ENCODE measurements around the gene RBFOX2. TPM values are rescaled to one million over a fixed set of nuclear protein-coding genes. Genes with fewer than 3 reads are reported as not detected.

Gene RBFOX2
- total and polyA plus RNA-seq, 2 donors (not counting 3 experiments of a cell fraction or from before 2014, with no cell fraction given) = 125 to 142 TPM

DNA sequence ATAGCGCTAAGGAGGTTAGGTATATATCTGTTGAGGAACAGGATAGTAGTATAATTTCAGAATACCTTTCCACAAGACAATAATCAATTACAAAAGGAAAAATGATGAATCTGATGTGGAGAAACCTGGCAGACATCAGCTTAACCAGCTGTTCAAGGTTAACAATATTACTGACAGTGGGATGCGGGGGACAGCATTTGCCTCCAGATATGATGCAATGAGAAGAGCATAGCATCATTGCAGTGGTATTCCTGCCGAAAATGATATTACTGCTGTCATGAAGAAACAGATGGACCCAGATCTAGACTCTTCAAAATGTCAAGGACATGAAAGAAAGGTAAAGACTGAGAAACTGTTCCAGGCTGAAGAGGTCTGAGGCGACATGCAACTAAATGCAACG is 49.7 kb downstream of the RBFOX2 start:
- Histone ChIP-seq H3K9ac (replicated peaks; ENCODE audit: extremely low read depth, insufficient read depth, low read length) (no peak overlapping the region), H3K4me3 (replicated peaks in 1 of 3; ENCODE audit: insufficient read depth in 1 of 3, low read depth in 1 of 3, low read length in 3 of 3) (no peak overlapping the region), H3K36me3 (ENCODE audit: control insufficient read depth in 2 of 2, extremely low read depth in 1 of 2, insufficient read depth in 2 of 2, low read length in 2 of 2) (no peaks in the 10 kb centered on the region), H3K9me1 (replicated peaks; ENCODE audit: control insufficient read depth, extremely low read depth, insufficient read depth, low read length) (no peaks in the 10 kb centered on the region), H3K27ac (ENCODE audit: insufficient read depth, low read depth, low read length) (no peak overlapping the region), H3K27me3 (ENCODE audit: control insufficient read depth in 2 of 2, insufficient read depth in 2 of 2, low read length in 2 of 2) (no peaks in the 10 kb centered on the region), H3K79me2 (ENCODE audit: control insufficient read depth, insufficient read depth, low read length) (peaks cover 51% of the 10 kb centered on the region), H4K20me1 (replicated peaks; ENCODE audit: control insufficient read depth, extremely low read depth, insufficient read depth, low read length) (no peaks in the 10 kb centered on the region), H3K4me1 (ENCODE audit: control insufficient read depth, extremely low read depth, insufficient read depth, low read length) (peaks cover 4% of the 10 kb centered on the region), H2AFZ (ENCODE audit: low read depth, low read length) (no peak overlapping the region), H3K4me2 (ENCODE audit: insufficient read depth, low read length) (no peak overlapping the region), H3K9me3 (replicated peaks; ENCODE audit: control insufficient read depth, insufficient read depth, low read length) (no peaks in the 10 kb centered on the region)
- dilution Hi-C loops (cut with MboI; ENCODE audit: extremely low pct_ligation_motif_present, low sequenced_read_pairs) = no loop called here
- intact Hi-C loops (cut with micrococcal nuclease) = no loop called here
- CTCF ChIA-PET = interaction anchor here (1.2 kb wide), 1 partner anchor 9 kb away, joined by 3 read pairs; no protein-coding TSS in a partner anchor
- BruUV-seq (replicated peaks) = no TSS peak
- FAIRE-seq (no peak), DNase-seq (ENCODE audit: low read depth, low spot score) (no peak)
- POLR2A ChIA-PET = no interaction called here
- TF ChIP-seq EZH2 (IDR thresholded peaks at IDR 0.05; ENCODE audit: borderline replicate concordance, low read depth, low read length, severe bottlenecking) (no peak), POLR2A (IDR thresholded peaks at IDR 0.05; ENCODE audit: low read depth, low read length) (no peak), JUN (IDR thresholded peaks at IDR 0.05; ENCODE audit: borderline replicate concordance, insufficient read depth, insufficient read length, low read depth) (no peak), GATA2 (IDR thresholded peaks at IDR 0.05; ENCODE audit: insufficient read depth, insufficient read length, low read depth, low read length) (no peak), FOS (IDR thresholded peaks at IDR 0.05; ENCODE audit: borderline replicate concordance, insufficient read depth, low read length) (no peak), POLR2AphosphoS5 (IDR thresholded peaks at IDR 0.05; ENCODE audit: insufficient read depth, low read depth, low read length) (no peak), MYC (IDR thresholded peaks at IDR 0.05; ENCODE audit: low read depth, low read length) (no peak)
- TF ChIP-seq, protein P1, sequence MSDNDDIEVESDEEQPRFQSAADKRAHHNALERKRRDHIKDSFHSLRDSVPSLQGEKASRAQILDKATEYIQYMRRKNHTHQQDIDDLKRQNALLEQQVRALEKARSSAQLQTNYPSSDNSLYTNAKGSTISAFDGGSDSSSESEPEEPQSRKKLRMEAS (IDR thresholded peaks at IDR 0.05; ENCODE audit: insufficient read depth, insufficient read length) = no peak
- TF ChIP-seq, protein P2, sequence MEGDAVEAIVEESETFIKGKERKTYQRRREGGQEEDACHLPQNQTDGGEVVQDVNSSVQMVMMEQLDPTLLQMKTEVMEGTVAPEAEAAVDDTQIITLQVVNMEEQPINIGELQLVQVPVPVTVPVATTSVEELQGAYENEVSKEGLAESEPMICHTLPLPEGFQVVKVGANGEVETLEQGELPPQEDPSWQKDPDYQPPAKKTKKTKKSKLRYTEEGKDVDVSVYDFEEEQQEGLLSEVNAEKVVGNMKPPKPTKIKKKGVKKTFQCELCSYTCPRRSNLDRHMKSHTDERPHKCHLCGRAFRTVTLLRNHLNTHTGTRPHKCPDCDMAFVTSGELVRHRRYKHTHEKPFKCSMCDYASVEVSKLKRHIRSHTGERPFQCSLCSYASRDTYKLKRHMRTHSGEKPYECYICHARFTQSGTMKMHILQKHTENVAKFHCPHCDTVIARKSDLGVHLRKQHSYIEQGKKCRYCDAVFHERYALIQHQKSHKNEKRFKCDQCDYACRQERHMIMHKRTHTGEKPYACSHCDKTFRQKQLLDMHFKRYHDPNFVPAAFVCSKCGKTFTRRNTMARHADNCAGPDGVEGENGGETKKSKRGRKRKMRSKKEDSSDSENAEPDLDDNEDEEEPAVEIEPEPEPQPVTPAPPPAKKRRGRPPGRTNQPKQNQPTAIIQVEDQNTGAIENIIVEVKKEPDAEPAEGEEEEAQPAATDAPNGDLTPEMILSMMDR (IDR thresholded peaks at IDR 0.05; ENCODE audit: extremely low read depth in 1 of 2, insufficient read depth in 1 of 2, low read depth in 1 of 2, low read length in 2 of 2) = no peak
